ENCODE measurements around the gene LTBP3.

The LTBP3 gene

DNA sequence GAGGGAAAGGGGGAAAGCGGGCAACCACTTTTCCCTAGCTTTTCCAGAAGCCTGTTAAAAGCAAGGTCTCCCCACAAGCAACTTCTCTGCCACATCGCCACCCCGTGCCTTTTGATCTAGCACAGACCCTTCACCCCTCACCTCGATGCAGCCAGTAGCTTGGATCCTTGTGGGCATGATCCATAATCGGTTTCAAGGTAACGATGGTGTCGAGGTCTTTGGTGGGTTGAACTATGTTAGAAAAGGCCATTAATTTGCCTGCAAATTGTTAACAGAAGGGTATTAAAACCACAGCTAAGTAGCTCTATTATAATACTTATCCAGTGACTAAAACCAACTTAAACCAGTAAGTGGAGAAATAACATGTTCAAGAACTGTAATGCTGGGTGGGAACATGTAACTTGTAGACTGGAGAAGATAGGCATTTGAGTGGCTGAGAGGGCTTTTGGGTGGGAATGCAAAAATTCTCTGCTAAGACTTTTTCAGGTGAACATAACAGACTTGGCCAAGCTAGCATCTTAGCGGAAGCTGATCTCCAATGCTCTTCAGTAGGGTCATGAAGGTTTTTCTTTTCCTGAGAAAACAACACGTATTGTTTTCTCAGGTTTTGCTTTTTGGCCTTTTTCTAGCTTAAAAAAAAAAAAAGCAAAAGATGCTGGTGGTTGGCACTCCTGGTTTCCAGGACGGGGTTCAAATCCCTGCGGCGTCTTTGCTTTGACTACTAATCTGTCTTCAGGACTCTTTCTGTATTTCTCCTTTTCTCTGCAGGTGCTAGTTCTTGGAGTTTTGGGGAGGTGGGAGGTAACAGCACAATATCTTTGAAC lies 52.5 kb downstream of the LTBP3 start:
- FAIRE-seq = no peak

DNA sequence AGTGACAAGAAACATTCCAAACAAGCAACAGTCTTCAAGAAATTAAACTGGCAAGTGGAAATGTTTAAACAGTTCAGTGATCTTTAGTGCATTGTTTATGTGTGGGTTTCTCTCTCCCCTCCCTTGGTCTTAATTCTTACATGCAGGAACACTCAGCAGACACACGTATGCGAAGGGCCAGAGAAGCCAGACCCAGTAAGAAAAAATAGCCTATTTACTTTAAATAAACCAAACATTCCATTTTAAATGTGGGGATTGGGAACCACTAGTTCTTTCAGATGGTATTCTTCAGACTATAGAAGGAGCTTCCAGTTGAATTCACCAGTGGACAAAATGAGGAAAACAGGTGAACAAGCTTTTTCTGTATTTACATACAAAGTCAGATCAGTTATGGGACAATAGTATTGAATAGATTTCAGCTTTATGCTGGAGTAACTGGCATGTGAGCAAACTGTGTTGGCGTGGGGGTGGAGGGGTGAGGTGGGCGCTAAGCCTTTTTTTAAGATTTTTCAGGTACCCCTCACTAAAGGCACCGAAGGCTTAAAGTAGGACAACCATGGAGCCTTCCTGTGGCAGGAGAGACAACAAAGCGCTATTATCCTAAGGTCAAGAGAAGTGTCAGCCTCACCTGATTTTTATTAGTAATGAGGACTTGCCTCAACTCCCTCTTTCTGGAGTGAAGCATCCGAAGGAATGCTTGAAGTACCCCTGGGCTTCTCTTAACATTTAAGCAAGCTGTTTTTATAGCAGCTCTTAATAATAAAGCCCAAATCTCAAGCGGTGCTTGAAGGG lies 53.3 kb downstream of the LTBP3 start:
- FAIRE-seq = no peak

DNA sequence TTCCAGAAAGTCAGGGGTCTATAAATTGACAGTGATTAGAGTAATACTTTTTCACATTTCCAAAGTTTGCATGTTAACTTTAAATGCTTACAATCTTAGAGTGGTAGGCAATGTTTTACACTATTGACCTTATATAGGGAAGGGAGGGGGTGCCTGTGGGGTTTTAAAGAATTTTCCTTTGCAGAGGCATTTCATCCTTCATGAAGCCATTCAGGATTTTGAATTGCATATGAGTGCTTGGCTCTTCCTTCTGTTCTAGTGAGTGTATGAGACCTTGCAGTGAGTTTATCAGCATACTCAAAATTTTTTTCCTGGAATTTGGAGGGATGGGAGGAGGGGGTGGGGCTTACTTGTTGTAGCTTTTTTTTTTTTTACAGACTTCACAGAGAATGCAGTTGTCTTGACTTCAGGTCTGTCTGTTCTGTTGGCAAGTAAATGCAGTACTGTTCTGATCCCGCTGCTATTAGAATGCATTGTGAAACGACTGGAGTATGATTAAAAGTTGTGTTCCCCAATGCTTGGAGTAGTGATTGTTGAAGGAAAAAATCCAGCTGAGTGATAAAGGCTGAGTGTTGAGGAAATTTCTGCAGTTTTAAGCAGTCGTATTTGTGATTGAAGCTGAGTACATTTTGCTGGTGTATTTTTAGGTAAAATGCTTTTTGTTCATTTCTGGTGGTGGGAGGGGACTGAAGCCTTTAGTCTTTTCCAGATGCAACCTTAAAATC lies 54.0 kb downstream of the LTBP3 start:
- FAIRE-seq = no peak

DNA sequence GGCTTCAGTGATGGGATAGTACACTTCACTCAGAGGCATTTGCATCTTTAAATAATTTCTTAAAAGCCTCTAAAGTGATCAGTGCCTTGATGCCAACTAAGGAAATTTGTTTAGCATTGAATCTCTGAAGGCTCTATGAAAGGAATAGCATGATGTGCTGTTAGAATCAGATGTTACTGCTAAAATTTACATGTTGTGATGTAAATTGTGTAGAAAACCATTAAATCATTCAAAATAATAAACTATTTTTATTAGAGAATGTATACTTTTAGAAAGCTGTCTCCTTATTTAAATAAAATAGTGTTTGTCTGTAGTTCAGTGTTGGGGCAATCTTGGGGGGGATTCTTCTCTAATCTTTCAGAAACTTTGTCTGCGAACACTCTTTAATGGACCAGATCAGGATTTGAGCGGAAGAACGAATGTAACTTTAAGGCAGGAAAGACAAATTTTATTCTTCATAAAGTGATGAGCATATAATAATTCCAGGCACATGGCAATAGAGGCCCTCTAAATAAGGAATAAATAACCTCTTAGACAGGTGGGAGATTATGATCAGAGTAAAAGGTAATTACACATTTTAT lies 54.7 kb downstream of the LTBP3 start:
- FAIRE-seq = no peak

DNA sequence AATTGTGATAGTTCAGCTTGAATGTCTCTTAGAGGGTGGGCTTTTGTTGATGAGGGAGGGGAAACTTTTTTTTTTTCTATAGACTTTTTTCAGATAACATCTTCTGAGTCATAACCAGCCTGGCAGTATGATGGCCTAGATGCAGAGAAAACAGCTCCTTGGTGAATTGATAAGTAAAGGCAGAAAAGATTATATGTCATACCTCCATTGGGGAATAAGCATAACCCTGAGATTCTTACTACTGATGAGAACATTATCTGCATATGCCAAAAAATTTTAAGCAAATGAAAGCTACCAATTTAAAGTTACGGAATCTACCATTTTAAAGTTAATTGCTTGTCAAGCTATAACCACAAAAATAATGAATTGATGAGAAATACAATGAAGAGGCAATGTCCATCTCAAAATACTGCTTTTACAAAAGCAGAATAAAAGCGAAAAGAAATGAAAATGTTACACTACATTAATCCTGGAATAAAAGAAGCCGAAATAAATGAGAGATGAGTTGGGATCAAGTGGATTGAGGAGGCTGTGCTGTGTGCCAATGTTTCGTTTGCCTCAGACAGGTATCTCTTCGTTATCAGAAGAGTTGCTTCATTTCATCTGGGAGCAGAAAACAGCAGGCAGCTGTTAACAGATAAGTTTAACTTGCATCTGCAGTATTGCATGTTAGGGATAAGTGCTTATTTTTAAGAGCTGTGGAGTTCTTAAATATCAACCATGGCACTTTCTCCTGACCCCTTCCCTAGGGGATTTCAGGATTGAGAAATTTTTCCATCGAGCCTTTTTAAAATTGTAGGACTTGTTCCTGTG lies 55.4 kb downstream of the LTBP3 start:
- no peak for FAIRE-seq

DNA sequence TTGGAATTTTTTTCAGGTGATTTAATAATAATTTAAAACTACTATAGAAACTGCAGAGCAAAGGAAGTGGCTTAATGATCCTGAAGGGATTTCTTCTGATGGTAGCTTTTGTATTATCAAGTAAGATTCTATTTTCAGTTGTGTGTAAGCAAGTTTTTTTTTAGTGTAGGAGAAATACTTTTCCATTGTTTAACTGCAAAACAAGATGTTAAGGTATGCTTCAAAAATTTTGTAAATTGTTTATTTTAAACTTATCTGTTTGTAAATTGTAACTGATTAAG lies 55.9 kb downstream of the LTBP3 start:
- FAIRE-seq = no peak

DNA sequence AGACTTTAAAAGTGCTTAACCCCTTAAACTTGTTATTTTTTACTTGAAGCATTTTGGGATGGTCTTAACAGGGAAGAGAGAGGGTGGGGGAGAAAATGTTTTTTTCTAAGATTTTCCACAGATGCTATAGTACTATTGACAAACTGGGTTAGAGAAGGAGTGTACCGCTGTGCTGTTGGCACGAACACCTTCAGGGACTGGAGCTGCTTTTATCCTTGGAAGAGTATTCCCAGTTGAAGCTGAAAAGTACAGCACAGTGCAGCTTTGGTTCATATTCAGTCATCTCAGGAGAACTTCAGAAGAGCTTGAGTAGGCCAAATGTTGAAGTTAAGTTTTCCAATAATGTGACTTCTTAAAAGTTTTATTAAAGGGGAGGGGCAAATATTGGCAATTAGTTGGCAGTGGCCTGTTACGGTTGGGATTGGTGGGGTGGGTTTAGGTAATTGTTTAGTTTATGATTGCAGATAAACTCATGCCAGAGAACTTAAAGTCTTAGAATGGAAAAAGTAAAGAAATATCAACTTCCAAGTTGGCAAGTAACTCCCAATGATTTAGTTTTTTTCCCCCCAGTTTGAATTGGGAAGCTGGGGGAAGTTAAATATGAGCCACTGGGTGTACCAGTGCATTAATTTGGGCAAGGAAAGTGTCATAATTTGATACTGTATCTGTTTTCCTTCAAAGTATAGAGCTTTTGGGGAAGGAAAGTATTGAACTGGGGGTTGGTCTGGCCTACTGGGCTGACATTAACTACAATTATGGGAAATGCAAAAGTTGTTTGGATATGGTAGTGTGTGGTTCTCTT lies 56.5 kb downstream of the LTBP3 start:
- no peak for FAIRE-seq

DNA sequence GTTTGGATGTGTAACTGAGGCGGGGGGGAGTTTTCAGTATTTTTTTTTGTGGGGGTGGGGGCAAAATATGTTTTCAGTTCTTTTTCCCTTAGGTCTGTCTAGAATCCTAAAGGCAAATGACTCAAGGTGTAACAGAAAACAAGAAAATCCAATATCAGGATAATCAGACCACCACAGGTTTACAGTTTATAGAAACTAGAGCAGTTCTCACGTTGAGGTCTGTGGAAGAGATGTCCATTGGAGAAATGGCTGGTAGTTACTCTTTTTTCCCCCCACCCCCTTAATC lies 57.0 kb downstream of the LTBP3 start:
- FAIRE-seq = no peak

DNA sequence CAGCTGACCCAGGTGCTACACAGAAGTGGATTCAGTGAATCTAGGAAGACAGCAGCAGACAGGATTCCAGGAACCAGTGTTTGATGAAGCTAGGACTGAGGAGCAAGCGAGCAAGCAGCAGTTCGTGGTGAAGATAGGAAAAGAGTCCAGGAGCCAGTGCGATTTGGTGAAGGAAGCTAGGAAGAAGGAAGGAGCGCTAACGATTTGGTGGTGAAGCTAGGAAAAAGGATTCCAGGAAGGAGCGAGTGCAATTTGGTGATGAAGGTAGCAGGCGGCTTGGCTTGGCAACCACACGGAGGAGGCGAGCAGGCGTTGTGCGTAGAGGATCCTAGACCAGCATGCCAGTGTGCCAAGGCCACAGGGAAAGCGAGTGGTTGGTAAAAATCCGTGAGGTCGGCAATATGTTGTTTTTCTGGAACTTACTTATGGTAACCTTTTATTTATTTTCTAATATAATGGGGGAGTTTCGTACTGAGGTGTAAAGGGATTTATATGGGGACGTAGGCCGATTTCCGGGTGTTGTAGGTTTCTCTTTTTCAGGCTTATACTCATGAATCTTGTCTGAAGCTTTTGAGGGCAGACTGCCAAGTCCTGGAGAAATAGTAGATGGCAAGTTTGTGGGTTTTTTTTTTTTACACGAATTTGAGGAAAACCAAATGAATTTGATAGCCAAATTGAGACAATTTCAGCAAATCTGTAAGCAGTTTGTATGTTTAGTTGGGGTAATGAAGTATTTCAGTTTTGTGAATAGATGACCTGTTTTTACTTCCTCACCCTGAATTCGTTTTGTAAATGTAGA lies 57.6 kb downstream of the LTBP3 start:
- no peak for FAIRE-seq

DNA sequence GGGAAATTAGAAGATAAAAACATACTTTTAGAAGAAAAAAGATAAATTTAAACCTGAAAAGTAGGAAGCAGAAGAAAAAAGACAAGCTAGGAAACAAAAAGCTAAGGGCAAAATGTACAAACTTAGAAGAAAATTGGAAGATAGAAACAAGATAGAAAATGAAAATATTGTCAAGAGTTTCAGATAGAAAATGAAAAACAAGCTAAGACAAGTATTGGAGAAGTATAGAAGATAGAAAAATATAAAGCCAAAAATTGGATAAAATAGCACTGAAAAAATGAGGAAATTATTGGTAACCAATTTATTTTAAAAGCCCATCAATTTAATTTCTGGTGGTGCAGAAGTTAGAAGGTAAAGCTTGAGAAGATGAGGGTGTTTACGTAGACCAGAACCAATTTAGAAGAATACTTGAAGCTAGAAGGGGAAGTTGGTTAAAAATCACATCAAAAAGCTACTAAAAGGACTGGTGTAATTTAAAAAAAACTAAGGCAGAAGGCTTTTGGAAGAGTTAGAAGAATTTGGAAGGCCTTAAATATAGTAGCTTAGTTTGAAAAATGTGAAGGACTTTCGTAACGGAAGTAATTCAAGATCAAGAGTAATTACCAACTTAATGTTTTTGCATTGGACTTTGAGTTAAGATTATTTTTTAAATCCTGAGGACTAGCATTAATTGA lies 58.3 kb downstream of the LTBP3 start:
- no peak for FAIRE-seq

DNA sequence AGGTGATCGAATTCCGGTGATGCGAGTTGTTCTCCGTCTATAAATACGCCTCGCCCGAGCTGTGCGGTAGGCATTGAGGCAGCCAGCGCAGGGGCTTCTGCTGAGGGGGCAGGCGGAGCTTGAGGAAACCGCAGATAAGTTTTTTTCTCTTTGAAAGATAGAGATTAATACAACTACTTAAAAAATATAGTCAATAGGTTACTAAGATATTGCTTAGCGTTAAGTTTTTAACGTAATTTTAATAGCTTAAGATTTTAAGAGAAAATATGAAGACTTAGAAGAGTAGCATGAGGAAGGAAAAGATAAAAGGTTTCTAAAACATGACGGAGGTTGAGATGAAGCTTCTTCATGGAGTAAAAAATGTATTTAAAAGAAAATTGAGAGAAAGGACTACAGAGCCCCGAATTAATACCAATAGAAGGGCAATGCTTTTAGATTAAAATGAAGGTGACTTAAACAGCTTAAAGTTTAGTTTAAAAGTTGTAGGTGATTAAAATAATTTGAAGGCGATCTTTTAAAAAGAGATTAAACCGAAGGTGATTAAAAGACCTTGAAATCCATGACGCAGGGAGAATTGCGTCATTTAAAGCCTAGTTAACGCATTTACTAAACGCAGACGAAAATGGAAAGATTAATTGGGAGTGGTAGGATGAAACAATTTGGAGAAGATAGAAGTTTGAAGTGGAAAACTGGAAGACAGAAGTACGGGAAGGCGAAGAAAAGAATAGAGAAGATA lies 59.0 kb downstream of the LTBP3 start, which contains the start of gene MALAT1:
MALAT1 (plus strand) TSS at position 69 of the 736 bp plus-strand sequence.
- FAIRE-seq = peak; percentile 21

DNA sequence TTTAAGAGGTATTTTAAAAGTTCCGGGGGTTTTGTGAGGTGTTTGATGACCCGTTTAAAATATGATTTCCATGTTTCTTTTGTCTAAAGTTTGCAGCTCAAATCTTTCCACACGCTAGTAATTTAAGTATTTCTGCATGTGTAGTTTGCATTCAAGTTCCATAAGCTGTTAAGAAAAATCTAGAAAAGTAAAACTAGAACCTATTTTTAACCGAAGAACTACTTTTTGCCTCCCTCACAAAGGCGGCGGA lies 59.5 kb downstream of the LTBP3 start:
- FAIRE-seq = no peak

DNA sequence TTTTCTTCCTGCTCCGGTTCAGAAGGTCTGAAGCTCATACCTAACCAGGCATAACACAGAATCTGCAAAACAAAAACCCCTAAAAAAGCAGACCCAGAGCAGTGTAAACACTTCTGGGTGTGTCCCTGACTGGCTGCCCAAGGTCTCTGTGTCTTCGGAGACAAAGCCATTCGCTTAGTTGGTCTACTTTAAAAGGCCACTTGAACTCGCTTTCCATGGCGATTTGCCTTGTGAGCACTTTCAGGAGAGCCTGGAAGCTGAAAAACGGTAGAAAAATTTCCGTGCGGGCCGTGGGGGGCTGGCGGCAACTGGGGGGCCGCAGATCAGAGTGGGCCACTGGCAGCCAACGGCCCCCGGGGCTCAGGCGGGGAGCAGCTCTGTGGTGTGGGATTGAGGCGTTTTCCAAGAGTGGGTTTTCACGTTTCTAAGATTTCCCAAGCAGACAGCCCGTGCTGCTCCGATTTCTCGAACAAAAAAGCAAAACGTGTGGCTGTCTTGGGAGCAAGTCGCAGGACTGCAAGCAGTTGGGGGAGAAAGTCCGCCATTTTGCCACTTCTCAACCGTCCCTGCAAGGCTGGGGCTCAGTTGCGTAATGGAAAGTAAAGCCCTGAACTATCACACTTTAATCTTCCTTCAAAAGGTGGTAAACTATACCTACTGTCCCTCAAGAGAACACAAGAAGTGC lies 60.0 kb downstream of the LTBP3 start:
- no peak for FAIRE-seq

DNA sequence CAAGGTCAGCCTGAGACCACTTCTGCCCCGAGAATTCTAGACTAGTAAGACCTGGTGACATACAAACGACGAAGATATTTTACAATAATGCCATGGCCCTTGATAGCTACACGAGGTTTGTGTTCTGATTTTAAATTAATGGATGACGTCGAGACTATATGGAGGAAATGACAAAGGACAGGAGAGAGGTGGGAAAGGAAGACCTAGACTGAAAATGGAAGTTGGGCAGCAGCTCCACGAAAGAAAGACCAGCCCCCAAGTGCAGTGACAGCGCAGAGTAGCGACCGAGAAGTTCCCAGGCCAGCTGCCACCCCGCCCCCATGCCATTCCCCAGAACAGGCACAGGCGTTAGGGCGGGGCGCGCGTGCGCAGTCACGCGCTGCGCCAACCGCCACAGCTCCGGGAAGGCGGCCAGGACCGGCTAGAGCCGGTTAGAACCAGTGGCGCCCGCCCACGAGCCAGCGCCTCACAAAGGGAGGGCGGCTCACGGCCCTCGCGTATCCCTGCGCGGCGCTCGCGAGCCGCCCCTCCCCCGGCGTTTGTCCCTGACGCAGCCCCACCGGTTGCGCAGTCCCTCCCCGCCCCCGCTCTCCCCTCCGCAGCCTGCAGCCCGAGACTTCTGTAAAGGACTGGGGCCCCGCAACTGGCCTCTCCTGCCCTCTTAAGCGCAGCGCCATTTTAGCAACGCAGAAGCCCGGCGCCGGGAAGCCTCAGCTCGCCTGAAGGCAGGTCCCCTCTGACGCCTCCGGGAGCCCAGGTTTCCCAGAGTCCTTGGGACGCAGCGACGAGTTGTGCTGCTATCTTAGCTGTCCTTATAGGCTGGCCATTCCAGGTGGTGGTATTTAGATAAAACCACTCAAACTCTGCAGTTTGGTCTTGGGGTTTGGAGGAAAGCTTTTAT lies 60.8 kb downstream of the LTBP3 start:
- no peak for FAIRE-seq

DNA sequence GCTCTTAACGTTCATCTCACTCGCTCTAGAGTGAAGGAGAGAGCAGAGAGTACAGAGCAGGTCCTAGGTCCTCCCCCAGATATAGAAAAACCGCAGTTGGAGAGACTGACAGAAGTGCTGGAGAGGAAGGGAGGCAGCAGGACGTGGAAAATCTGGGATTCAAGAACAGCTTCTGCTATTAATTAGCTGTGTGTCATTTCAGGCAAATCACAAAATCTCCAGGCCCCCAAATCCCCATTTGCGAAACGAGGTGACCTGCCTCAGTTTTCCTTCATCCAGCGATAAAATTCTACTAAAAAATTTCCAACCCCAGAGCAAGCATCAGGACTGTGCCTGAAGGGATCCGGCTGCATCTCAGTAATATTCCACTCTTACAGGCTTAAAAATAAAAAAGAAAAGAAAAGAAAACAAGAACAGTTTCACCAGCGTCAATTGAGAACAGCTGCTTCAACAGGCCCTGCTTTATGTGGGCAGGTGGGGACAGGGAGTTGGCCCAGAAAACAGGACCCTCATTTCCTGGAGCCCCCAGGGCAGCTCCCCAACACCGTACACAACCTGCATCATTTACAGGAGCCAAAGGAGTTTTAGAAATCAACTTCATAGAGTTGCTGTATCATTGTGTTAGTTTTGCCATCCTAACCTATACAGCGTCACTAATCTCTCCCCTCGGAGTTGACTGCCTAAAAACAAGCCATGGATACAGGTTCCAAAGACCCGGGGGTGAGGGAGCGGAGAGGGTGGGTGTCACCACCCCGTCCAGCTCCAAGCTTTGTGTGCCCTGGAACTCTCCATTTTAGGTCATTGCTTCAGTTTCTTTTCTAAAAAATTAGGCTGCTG lies 61.6 kb downstream of the LTBP3 start:
- no peak for FAIRE-seq

DNA sequence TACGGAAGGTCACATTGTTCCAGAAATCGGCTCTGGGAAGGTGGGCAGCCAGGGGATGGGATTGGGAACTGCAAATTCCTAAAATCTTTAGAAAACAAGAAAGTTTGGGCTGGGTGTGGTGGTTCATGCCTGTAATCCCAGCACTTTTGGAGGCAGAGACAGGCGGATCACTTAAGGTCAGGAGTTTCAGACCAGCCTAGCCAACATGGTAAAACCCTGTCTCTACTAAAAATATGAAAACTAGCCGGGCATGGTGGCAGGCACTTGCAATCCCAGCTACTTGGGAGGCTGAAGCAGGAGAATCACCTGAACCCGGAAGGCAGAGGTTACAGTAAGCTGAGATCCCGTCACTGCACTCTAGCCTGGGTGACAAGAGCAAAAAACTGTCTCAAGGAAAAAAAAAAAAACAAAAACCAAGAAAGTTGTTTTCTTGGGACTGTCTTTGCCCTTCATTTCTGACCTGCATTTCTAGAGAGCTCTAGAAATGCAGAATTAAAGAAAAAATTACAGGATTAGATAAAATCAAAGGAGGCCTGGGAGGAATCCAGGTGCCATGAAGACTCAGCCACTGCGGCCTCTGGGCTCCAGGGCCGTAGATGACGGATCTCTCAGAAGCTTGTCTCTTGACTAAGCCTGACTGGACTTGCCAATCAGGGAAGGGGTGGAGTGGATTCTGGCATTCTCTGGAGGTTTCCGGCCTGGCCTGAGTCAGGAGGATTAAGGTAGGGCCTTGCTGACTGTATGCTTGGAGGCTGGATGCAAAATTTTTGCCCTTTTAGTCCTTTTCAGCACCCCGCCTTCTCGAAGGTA lies 64.6 kb downstream of the LTBP3 start:
- FAIRE-seq = no peak

Measured in endometrium (tissue), 2 donors.